GM12892 (cell line): ENCODE measurements around the gene CLDN15.

Experiments used
- POLR2A ChIP-seq: IDR thresholded peaks from 2 replicates; pipeline ENCODE4 v1.6.1; 2011; ENCODE audit warnings: low read depth, low read length, control low read depth
- POLR2AphosphoS5 ChIP-seq: IDR thresholded peaks from 2 replicates; pipeline ENCODE4 v1.6.1; 2011; ENCODE audit warnings: low read depth, low read length, control low read depth
- TAF1 ChIP-seq: IDR thresholded peaks from 2 replicates; pipeline ENCODE4 v1.6.1; 2011; ENCODE audit warnings: low read depth, mild to moderate bottlenecking, control low read depth, low read length, borderline replicate concordance

DNA sequence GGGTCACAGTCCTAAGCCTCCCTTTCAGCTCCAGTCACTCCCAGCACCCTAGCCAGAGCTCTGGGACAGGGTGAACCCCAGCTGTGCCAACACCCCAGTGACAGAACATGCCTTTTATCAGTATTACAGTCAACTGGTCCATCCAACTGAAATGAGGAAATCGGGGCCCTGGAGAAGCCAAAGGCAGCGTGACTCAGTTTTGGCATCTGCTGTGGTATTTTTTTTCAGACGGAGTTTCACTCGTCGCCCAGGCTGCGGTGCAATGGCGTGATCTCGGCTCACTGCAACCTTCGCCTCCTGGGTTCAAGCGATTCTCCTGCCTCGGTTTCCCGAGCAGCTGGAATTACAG, 3.4 kb upstream of the CLDN15 start:
- TF ChIP-seq POLR2A = no peak
- no peak for TF ChIP-seq POLR2AphosphoS5
- no peak for TF ChIP-seq TAF1
